ENCODE measurements around the gene REL.

DNA sequence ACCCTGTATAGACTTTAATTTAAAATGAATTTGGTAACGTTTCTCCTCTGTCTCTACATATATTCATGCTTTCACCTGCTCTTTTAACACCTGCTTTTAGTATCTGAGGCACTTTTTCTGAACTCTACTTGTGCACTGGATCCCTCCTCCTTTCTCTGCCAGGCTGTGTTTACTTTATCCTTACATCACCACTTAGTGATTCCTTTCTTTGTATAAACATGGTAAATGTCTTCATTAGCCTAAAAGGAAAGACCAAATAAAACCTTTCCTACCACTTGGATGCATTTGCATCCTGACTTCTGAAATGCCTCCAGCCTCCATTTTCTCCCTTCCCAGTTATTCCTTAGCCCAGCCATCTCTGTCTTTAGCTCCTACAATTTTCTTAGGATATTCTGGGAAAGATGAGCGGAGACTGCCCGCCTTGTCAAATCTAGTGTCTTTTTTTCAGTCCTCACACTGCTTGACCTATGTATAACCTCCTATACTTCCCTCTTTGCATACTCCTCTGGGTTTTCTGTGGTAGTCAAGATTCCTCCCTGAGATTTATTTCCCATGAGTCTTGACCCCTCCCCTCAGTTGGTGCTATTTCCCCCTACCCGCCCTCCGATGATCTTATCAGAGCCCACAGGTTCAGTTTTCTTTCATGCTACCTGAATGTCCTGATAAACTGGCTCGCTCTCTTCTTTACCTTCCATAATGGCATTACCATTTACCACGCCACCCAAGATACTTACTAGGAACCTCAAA, 44.8 kb downstream of the REL start:
- no peak for TF ChIP-seq RAD21 (CRISPR knock-in tag; conservative IDR thresholded peaks at IDR 0.05 in 1 of 2, IDR thresholded peaks at IDR 0.05 in 1 of 2)
- no peak for TF ChIP-seq MYC (IDR thresholded peaks at IDR 0.05; ENCODE audit: low read depth, low read length)
- TF ChIP-seq MYC (CRISPR knock-in tag; IDR thresholded peaks at IDR 0.05; ENCODE audit: borderline replicate concordance, low read depth) = no peak
- TF ChIP-seq KAT2B (IDR thresholded peaks at IDR 0.05; ENCODE audit: low read depth, low read length) = no peak
- TF ChIP-seq ZBTB2 (IDR thresholded peaks at IDR 0.05) = no peak
- TF ChIP-seq HLTF (IDR thresholded peaks at IDR 0.05) = no peak
